ENCODE results near the gene PRKAG2.
A peak's percentile ranks its signal among the peaks of the same experiment; 100 is the strongest.

Gene PRKAG2

GRCh38 chr7:151820491-151821105, 56.3 kb downstream of the PRKAG2 start:
- Histone ChIP-seq H3K9ac (ENCODE audit: low read depth in 1 of 2, low read length in 2 of 2) (peak overlapping the region; percentile 21 to 39), H3K36me3 (ENCODE audit: control insufficient read depth in 1 of 2, insufficient read depth in 2 of 2, low read length in 2 of 2) (no peaks in the 10 kb centered on the region), H3K27ac (ENCODE audit: low read depth, low read length) (peak overlapping the region; percentile 38), H3K9me3 (ENCODE audit: control insufficient read depth in 1 of 2, low read length in 2 of 2) (no peaks in the 10 kb centered on the region), H3K4me3 (ENCODE audit: low read depth in 1 of 2, low read length in 2 of 2) (peak overlapping the region in 1 of 2 donors; percentile 23), H3K4me1 (ENCODE audit: control insufficient read depth in 1 of 2, insufficient read depth in 2 of 2, low read length in 2 of 2) (peaks cover 63 to 78% of the 10 kb centered on the region in 2 donors), H3K27me3 (ENCODE audit: control insufficient read depth in 1 of 2, insufficient read depth in 2 of 2, low read length in 2 of 2) (no peaks in the 10 kb centered on the region)

- Histone ChIP-seq H3K27ac (ENCODE audit: low read depth, low read length) (peak overlapping the region; percentile 38), H3K4me1 (ENCODE audit: control insufficient read depth in 1 of 2, insufficient read depth in 2 of 2, low read length in 2 of 2) (peaks cover 56 to 74% of the 10 kb centered on the region in 2 donors), H3K27me3 (ENCODE audit: control insufficient read depth in 1 of 2, insufficient read depth in 2 of 2, low read length in 2 of 2) (no peaks in the 10 kb centered on the region), H3K4me3 (ENCODE audit: low read depth in 1 of 2, low read length in 2 of 2) (no peak overlapping the region), H3K36me3 (ENCODE audit: control insufficient read depth in 1 of 2, insufficient read depth in 2 of 2, low read length in 2 of 2) (no peaks in the 10 kb centered on the region), H3K9ac (ENCODE audit: low read depth in 1 of 2, low read length in 2 of 2) (peak overlapping the region; percentile 40 to 54), H3K9me3 (ENCODE audit: control insufficient read depth in 1 of 2, low read length in 2 of 2) (no peaks in the 10 kb centered on the region)
These were observed 57.0 kb downstream of the PRKAG2 start for GRCh38 chr7:151819866-151820265.

GRCh38 chr7:151818674-151819519, 58.0 kb downstream of the PRKAG2 start:
- Histone ChIP-seq H3K9ac (ENCODE audit: low read depth in 1 of 2, low read length in 2 of 2) (peak overlapping the region; percentile 4 to 40), H3K4me3 (ENCODE audit: low read depth in 1 of 2, low read length in 2 of 2) (peak overlapping the region in 1 of 2 donors; percentile 26), H3K9me3 (ENCODE audit: control insufficient read depth in 1 of 2, low read length in 2 of 2) (no peaks in the 10 kb centered on the region), H3K36me3 (ENCODE audit: control insufficient read depth in 1 of 2, insufficient read depth in 2 of 2, low read length in 2 of 2) (peaks cover 0 to 3% of the 10 kb centered on the region in 2 donors), H3K4me1 (ENCODE audit: control insufficient read depth in 1 of 2, insufficient read depth in 2 of 2, low read length in 2 of 2) (peaks cover 46 to 66% of the 10 kb centered on the region in 2 donors), H3K27me3 (ENCODE audit: control insufficient read depth in 1 of 2, insufficient read depth in 2 of 2, low read length in 2 of 2) (no peaks in the 10 kb centered on the region), H3K27ac (ENCODE audit: low read depth, low read length) (peak overlapping the region; percentile 38)

- H3K4me3 ChIP-seq (ENCODE audit: low read depth in 1 of 2, low read length in 2 of 2): no peak overlapping the region
- H3K9me3 ChIP-seq (ENCODE audit: control insufficient read depth in 1 of 2, low read length in 2 of 2): no peaks in the 10 kb centered on the region
- no peak overlapping the region for H3K27ac ChIP-seq (ENCODE audit: low read depth, low read length)
- H3K27me3 ChIP-seq (ENCODE audit: control insufficient read depth in 1 of 2, insufficient read depth in 2 of 2, low read length in 2 of 2): no peaks in the 10 kb centered on the region
- peaks cover 39 to 62% of the 10 kb centered on the region in 2 donors for H3K4me1 ChIP-seq (ENCODE audit: control insufficient read depth in 1 of 2, insufficient read depth in 2 of 2, low read length in 2 of 2)
- H3K9ac ChIP-seq (ENCODE audit: low read depth in 1 of 2, low read length in 2 of 2): no peak overlapping the region
- peaks cover 0 to 3% of the 10 kb centered on the region in 2 donors for H3K36me3 ChIP-seq (ENCODE audit: control insufficient read depth in 1 of 2, insufficient read depth in 2 of 2, low read length in 2 of 2)
These were observed 58.8 kb downstream of the PRKAG2 start for GRCh38 chr7:151817981-151818673.

- Histone ChIP-seq H3K27ac (ENCODE audit: low read depth, low read length) (no peak overlapping the region), H3K36me3 (ENCODE audit: control insufficient read depth in 1 of 2, insufficient read depth in 2 of 2, low read length in 2 of 2) (peaks cover 0 to 3% of the 10 kb centered on the region in 2 donors), H3K4me1 (ENCODE audit: control insufficient read depth in 1 of 2, insufficient read depth in 2 of 2, low read length in 2 of 2) (peaks cover 33 to 57% of the 10 kb centered on the region in 2 donors), H3K9ac (ENCODE audit: low read depth in 1 of 2, low read length in 2 of 2) (no peak overlapping the region), H3K9me3 (ENCODE audit: control insufficient read depth in 1 of 2, low read length in 2 of 2) (no peaks in the 10 kb centered on the region), H3K4me3 (ENCODE audit: low read depth in 1 of 2, low read length in 2 of 2) (no peak overlapping the region), H3K27me3 (ENCODE audit: control insufficient read depth in 1 of 2, insufficient read depth in 2 of 2, low read length in 2 of 2) (no peaks in the 10 kb centered on the region)
These were observed 59.6 kb downstream of the PRKAG2 start for GRCh38 chr7:151817315-151817690.

DNA sequence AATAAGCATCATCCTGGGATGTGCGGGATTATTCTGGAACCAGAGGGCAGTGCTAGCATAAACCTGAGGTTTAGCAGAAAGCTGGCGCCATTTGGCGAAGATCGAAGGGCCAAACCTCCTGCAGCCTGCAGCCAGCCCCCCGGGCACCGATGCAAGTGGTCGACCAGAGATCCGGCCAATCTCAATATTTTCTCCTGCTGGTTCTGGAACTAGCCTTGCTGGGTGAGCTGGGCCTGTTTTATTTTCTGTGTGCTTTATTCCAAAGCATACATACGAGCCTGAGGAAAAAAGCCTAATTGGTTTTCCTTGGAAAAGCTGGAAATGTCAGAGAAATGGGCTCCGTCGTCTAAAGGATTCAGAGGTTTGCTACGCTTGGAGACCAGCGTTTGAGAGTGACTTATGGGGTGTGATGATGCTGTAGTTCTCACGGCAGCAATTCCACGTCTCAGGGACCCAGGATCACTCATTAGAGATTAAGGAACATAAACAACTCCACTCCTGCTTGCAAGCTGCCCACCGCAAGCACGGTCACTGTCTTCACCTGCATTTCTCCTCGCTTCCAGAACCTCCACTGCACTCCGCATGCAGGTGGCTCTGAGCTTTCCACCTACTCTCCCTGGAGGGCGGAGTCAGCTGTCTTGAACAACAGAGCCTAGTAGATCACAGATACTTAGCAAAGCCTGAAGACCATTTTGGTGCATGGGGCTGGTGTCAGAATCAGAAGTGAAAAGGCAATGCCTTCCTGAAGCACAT, 60.2 kb downstream of the PRKAG2 start:
- H3K27ac ChIP-seq (ENCODE audit: low read depth, low read length): no peak overlapping the region
- no peak overlapping the region for H3K4me3 ChIP-seq (ENCODE audit: low read depth in 1 of 2, low read length in 2 of 2)
- no peak overlapping the region for H3K9ac ChIP-seq (ENCODE audit: low read depth in 1 of 2, low read length in 2 of 2)
- no peaks in the 10 kb centered on the region for H3K9me3 ChIP-seq (ENCODE audit: control insufficient read depth in 1 of 2, low read length in 2 of 2)
- H3K27me3 ChIP-seq (ENCODE audit: control insufficient read depth in 1 of 2, insufficient read depth in 2 of 2, low read length in 2 of 2): no peaks in the 10 kb centered on the region
- peaks cover 27 to 51% of the 10 kb centered on the region in 2 donors for H3K4me1 ChIP-seq (ENCODE audit: control insufficient read depth in 1 of 2, insufficient read depth in 2 of 2, low read length in 2 of 2)
- peaks cover 0 to 3% of the 10 kb centered on the region in 2 donors for H3K36me3 ChIP-seq (ENCODE audit: control insufficient read depth in 1 of 2, insufficient read depth in 2 of 2, low read length in 2 of 2)

DNA sequence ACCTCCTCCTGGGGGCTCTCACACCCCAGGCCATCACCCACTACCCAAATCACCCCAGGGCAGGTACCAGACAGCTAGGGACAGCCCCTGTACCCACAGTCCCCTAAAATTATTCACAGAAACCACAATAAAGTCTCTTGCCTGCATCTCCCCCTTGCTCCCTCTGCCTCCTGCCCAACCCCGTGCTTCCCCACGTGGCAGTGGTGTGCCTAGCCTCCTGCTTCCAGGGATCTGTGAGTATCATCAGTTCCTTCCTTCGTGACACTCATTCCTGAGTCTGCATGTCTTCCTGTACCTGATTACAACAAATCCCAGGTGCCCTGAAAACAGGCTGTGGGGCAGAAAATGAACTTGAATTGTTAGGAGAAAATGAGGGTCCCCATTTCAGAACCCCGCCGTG, 61.5 kb downstream of the PRKAG2 start:
- peaks cover 0 to 3% of the 10 kb centered on the region in 2 donors for H3K36me3 ChIP-seq (ENCODE audit: control insufficient read depth in 1 of 2, insufficient read depth in 2 of 2, low read length in 2 of 2)
- H3K9ac ChIP-seq (ENCODE audit: low read depth in 1 of 2, low read length in 2 of 2): no peak overlapping the region
- H3K4me3 ChIP-seq (ENCODE audit: low read depth in 1 of 2, low read length in 2 of 2): no peak overlapping the region
- H3K4me1 ChIP-seq (ENCODE audit: control insufficient read depth in 1 of 2, insufficient read depth in 2 of 2, low read length in 2 of 2): peaks cover 25 to 44% of the 10 kb centered on the region in 2 donors
- no peak overlapping the region for H3K27ac ChIP-seq (ENCODE audit: low read depth, low read length)
- no peaks in the 10 kb centered on the region for H3K27me3 ChIP-seq (ENCODE audit: control insufficient read depth in 1 of 2, insufficient read depth in 2 of 2, low read length in 2 of 2)
- no peaks in the 10 kb centered on the region for H3K9me3 ChIP-seq (ENCODE audit: control insufficient read depth in 1 of 2, low read length in 2 of 2)

GRCh38 chr7:151814400-151815009, 62.4 kb downstream of the PRKAG2 start:
- no peaks in the 10 kb centered on the region for H3K9me3 ChIP-seq (ENCODE audit: control insufficient read depth in 1 of 2, low read length in 2 of 2)
- peaks cover 27 to 43% of the 10 kb centered on the region in 2 donors for H3K4me1 ChIP-seq (ENCODE audit: control insufficient read depth in 1 of 2, insufficient read depth in 2 of 2, low read length in 2 of 2)
- H3K27me3 ChIP-seq (ENCODE audit: control insufficient read depth in 1 of 2, insufficient read depth in 2 of 2, low read length in 2 of 2): no peaks in the 10 kb centered on the region
- H3K9ac ChIP-seq (ENCODE audit: low read depth in 1 of 2, low read length in 2 of 2): no peak overlapping the region
- H3K4me3 ChIP-seq (ENCODE audit: low read depth in 1 of 2, low read length in 2 of 2): no peak overlapping the region
- peaks cover 0 to 3% of the 10 kb centered on the region in 2 donors for H3K36me3 ChIP-seq (ENCODE audit: control insufficient read depth in 1 of 2, insufficient read depth in 2 of 2, low read length in 2 of 2)
- H3K27ac ChIP-seq (ENCODE audit: low read depth, low read length): no peak overlapping the region

DNA sequence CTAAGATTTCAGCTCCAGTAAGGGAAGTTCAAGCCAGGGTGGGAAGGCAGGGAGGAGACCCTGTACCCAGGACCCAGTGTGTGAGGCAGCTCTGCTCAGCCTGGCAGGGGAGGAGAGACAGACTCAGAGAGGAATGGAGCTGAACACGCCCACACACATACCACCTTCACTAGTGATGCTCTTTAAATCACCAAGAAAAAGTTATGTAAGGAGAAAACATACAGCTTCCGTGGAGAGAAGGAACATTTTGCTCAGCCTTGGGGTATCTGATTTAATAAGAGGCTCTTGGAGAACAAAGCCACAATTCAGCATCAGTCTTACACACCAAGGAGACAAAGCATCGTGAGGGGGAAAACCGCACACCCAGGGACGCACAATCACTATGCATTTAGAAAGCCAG, 62.9 kb downstream of the PRKAG2 start:
- Histone ChIP-seq H3K9me3 (ENCODE audit: control insufficient read depth in 1 of 2, low read length in 2 of 2) (no peaks in the 10 kb centered on the region), H3K27ac (ENCODE audit: low read depth, low read length) (no peak overlapping the region), H3K9ac (ENCODE audit: low read depth in 1 of 2, low read length in 2 of 2) (no peak overlapping the region), H3K36me3 (ENCODE audit: control insufficient read depth in 1 of 2, insufficient read depth in 2 of 2, low read length in 2 of 2) (peaks cover 0 to 3% of the 10 kb centered on the region in 2 donors), H3K27me3 (ENCODE audit: control insufficient read depth in 1 of 2, insufficient read depth in 2 of 2, low read length in 2 of 2) (no peaks in the 10 kb centered on the region), H3K4me3 (ENCODE audit: low read depth in 1 of 2, low read length in 2 of 2) (no peak overlapping the region), H3K4me1 (ENCODE audit: control insufficient read depth in 1 of 2, insufficient read depth in 2 of 2, low read length in 2 of 2) (peaks cover 27 to 43% of the 10 kb centered on the region in 2 donors)

Data from duodenal mucosa (tissue), 2 donors.